GM21619 (cell line): ENCODE measurements around the gene KCTD20.
"Not testable (repeated sequence)": the region's sequence is repeated elsewhere in the genome, so short reads cannot be mapped to it uniquely, and the experiment has no call there.

Experiments used
- ATAC-seq: cut with Tn5 transposase; IDR thresholded peaks from one replicate; pipeline ENCODE4 v1.9.1; 2021; ENCODE audit not compliant: unreplicated experiment

Gene KCTD20

GRCh38 chr6:36442671-36443470, at the start of gene KCTD20, which contains the start of gene PXT1:
Gene KCTD20, plus strand, starts transcription at chr6:36443000. Its CDS starts 27,098 bp downstream, at chr6:36470098.
Gene PXT1, minus strand, starts transcription at chr6:36442854. Its CDS starts 16,772 bp downstream, at chr6:36426082.
- ATAC-seq: peak; percentile 75

DNA sequence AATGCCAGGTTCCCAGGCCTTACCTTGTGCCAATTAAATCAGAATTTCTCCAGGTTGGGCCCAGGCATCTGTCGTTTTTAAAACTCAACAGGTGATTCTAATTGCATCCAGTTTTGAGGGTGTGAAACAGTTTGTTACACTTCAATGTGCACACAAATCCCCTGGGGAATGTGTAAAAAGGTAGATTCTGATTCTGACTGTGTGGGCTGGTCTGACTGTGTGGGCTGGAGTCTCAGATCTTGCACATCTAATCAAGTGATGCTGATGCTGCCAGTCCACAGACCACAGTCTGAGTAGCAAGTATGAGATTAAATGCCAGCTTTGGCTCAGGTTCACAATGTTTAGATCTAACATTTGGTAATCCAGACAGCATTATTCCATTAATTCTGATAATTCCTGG, 42.8 kb upstream of the KCTD20 start:
- ATAC-seq: peak; percentile 48

GRCh38 chr6:36402481-36402880, 40.3 kb upstream of the KCTD20 start:
- no peak for ATAC-seq

DNA sequence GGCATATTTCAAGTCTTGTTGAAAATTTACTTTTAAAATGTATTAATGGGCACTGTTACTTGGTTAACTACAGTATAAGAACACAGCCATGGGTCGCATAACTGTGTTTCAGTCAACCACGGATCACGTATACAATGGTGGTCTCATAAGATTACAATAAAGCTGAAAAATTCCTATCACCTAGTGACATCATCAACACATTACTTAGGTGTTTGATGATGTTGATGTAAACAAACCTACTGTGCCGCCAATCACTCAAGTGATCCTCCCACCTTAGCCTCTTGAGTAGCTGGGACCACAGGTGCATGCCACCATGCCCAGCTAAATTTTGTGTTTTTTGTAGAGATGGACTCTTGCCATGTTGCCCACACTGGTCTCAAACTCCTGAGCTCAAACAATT, 38.6 kb upstream of the KCTD20 start:
- ATAC-seq: no peak

- ATAC-seq: not testable (repeated sequence)
These were observed 33.1 kb upstream of the KCTD20 start for GRCh38 chr6:36409718-36410117.

DNA sequence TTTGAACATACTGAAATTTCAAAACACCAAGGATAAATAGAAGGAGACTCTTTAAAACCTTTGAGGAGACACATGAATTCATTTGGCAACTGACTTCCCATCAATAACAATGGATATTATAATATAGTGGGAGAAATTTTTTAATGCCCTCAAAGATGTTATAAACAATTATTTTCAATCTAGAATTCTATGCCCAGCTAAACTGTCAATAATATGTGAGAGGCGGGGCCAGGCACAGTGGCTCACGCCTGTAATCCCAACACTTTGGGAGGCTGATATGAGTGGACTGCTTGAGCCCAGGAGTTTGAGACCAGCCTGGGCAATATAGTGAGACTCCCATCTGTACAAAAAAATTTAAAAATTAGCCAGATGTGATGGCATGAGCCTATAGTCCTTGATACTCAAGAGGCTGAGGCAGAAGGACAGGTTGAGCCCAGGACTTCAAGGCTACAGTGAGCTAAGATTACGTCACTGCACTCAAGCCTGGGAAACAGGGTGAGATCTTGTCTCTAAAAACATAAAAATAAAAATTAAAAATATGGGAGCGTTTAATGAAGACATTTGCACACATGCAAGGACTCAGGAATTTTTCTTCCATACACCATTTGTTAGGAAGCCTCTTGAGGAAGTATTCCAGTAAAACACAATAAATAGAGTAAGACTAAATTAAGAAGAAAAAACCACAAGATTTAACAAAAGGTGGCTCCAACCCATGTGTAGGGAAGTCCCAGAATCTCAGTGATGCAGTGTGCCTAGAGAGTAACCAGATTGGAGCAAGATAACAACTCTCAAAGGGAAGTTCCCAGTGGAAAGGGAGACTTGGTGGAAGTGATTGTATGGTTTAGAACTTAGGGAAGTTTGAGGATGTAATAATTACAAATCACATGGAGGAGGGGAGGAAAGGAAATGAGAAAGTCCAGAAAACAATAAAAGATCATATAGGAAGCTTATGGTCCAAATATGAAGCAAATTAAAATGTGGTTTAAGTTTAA, 29.0 kb upstream of the KCTD20 start:
- no peak for ATAC-seq

- no peak for ATAC-seq
These were observed 28.3 kb upstream of the KCTD20 start for GRCh38 chr6:36414481-36414880.

GRCh38 chr6:36418558-36418957, 24.2 kb upstream of the KCTD20 start:
- no peak for ATAC-seq

DNA sequence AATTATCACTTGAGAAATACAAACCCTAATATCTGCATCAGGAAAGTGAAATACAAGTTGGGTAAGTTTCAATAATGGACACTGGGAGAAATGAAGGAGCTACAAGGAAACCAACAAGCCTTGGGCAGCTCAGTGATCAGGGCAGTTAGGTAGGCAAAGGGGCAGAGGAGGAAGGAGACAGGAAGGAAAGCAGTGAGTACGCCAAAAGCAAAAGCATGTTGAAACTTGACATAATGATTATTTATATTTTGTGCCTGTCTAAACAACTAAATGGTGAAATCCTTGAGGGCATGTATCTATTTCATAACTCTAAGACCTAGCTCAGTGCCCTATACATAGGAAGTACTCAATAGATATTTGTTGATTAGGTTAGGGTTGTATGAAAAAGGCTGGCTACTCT, 23.5 kb upstream of the KCTD20 start:
- ATAC-seq: no peak

DNA sequence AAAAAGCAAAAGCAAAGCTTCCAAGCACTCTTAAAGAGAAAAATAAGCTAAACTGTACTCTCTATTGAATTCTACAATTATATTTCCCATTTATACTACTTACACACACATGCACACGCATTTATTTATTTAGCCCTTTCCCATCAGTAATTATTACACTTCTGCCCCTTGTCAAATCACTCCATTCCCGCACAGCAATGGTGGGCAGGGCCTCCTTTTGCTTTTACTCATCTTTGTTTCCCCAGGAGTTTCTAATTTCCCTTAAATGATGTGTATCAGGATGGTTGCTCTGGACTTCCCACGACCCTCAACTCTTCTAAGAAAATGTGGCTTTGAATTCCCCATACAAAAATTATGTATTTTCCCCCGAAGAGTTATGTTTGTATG, 20.1 kb upstream of the KCTD20 start:
- ATAC-seq: no peak

GRCh38 chr6:36423101-36423824, 19.5 kb upstream of the KCTD20 start:
- ATAC-seq: peak; percentile 93

DNA sequence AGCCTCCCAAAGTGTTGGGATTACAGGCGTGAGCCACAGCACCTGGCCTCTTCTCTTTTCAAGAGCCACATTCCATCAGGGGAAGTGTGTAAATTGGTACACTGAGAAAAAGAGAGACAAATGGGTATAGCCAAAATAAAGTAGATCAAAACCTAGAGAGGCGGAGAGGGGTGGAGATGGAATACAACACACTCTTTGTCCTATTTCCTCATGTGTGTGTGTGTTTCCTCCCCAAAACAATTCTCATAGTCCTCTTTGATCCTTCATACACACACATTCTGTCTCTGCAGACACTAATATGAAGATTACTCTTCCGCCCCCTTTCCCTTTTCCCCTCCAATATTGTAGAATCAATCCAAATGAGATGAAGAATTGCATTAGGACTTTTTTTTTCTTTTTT, 16.2 kb upstream of the KCTD20 start:
- no peak for ATAC-seq

- no peak for ATAC-seq
These were observed 13.9 kb upstream of the KCTD20 start for GRCh38 chr6:36428911-36429310.

GRCh38 chr6:36430351-36430750, 12.4 kb upstream of the KCTD20 start:
- ATAC-seq: no peak

- no peak for ATAC-seq
These were observed 11.6 kb upstream of the KCTD20 start for GRCh38 chr6:36431197-36431596.

DNA sequence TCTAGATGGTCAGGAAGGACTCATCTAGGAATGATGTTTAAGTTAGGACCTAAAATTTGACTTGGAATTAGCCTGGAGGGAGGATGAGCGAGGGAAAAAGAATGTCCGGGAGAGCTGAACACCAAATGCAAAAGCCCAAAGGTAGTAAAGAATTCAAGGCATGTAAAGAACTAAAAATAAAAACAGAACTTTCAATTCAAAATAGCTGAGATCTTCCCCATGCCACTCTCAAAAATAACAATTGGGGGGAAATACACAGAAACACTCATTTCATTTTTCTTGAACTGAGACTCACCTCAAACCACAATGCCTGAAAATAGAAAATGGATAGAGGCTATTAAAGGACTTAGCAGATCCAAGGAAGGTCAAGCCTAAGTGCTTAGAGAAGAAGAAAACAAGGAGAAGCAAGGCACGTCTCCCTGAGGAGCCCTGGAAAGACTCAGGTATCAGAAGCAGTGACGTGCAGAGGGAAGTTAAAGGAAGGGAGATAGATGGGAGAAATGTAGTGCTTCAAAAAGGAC, 10.6 kb upstream of the KCTD20 start:
- ATAC-seq: no peak

- no peak for ATAC-seq
These were observed 6.3 kb upstream of the KCTD20 start for GRCh38 chr6:36436466-36436865.

DNA sequence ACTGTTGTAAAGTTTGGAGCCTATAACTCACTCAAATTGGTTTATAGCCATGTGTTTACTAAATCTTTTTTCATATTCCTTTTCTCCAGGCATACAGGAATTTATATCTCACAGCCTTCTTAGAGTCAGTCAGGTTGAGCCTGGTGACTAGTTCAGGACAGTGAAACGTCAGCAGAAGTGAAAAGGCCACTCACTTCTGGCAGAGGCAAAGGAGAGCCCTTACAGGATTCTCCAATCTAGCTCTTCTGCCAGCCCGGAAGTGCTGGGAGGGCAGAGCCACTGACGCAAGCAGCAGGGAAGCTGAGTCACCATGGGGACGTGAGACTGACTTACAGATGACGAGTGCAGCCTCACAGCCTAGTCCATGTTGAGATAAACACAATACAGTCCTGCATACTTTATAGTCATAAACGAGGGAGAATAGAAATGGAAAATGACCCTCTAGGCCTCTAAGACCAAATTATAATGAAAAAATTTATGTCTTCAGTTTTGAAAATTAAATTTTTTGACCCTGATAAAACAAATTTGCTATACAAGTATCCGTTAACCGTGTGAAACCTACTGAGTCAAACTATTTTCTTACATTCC, 1.4 kb upstream of the KCTD20 start:
- peak; percentile 56 for ATAC-seq

DNA sequence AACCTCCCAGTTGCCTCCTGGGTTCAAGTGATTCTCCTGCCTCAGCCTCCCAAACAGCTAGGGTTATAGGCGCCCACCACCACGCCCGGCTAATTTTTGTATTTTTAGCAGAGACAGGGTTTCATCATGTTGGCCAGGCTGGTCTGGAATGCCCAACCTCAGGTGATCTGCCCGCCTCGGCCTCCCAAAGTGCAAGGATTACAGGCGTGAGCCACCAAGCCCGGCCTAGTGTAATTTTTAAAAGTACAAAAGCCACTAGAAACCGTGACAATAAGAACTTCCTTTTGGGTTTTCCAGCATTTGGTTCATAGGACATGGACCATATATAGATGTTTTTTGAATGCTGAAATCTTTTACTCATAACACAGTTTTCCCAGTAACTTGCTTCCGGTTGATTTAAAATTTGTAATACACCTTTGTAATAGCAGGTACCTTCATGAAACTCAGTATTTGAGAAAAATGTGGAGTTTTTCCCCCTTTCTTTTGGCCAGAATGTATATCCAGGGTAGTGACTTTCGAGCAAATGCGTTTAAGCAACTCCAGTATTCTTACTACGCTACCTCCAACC, 613 bp upstream of the KCTD20 start:
- no peak for ATAC-seq
